HepG2 (cell line): ENCODE data around the gene SPAG8. TPM values are rescaled to one million over a fixed set of nuclear protein-coding genes. Genes with fewer than 3 reads are reported as not detected.
A peak's percentile ranks its signal among the peaks of the same experiment; 100 is the strongest.

Experiments used
- ATAC-seq: fragments of 200-7000 bp; cut with Tn5 transposase; 3 replicates; pipeline ENCODE4 v1.9.1; 2020; ENCODE audit warnings: mild to moderate bottlenecking, moderate library complexity
- BruUV-seq: library from RNA; stranded (reverse); fragments of 400-500 nt; replicated peaks from 2 replicates; lab custom pipeline; 2021; lab: Mats Ljungman, UMichigan
- CTCF ChIA-PET: fragments of 300-600 bp; formaldehyde crosslinking; extraction: SDS; loops from one replicate; lab custom pipeline; 2021; ENCODE audit warnings: low total read pairs, inconsistent platforms, low intra/inter-chr PET ratio; lab: Yijun Ruan, JAX
- POLR2A ChIA-PET: fragments of 350-600 bp; sonication (Branson Sonifier 250); formaldehyde crosslinking; loops from one replicate; lab custom pipeline; 2020; ENCODE audit warnings: antibody characterized with exemption, inconsistent platforms; lab: Yijun Ruan, JAX
- DNase-seq: peaks from one replicate; pipeline ENCODE4 v3.0.0-alpha.2; 2015; ENCODE audit warnings: low spot score
- FAIRE-seq: peaks from 3 replicates; lab custom pipeline; 2011; peaks lifted over from hg19 to GRCh38; lab: Jason Lieb, UNC
- H2AFZ ChIP-seq: one replicate; pipeline ENCODE4 v1.6.1; 2011; ENCODE audit warnings: low read length, inconsistent platforms
- H3K27ac ChIP-seq: fragments of 300-600 bp; 3 replicates; pipeline ENCODE4 v1.8.0; 2011; ENCODE audit warnings: mixed run types, mild to moderate bottlenecking, mixed read lengths, low read length, inconsistent platforms; ENCODE audit not compliant: insufficient read depth; ENCODE audit errors: extremely low read length
- H3K27me3 ChIP-seq, 2 experiments: fragments of 200-600 bp in 1 of 2; 2 replicates in 1 of 2; 3 replicates in 1 of 2; pipeline versions ENCODE4 v1.6.0 to v1.8.0; 2011; ENCODE audit warnings: low read length in 2 of 2, mild to moderate bottlenecking in 2 of 2, moderate library complexity in 2 of 2, inconsistent platforms in 1 of 2; ENCODE audit not compliant: insufficient read depth in 2 of 2, control insufficient read depth in 1 of 2
- H3K36me3 ChIP-seq, 2 experiments: fragments of 200-600 bp in 1 of 2; replicated peaks in 1 of 2; 2 replicates in 1 of 2; 3 replicates in 1 of 2; pipeline versions ENCODE4 v1.5.1 to v1.8.0; 2011; ENCODE audit warnings: low read length in 2 of 2, inconsistent platforms in 1 of 2; ENCODE audit not compliant: insufficient read depth in 2 of 2, control insufficient read depth in 1 of 2
- H3K4me1 ChIP-seq: 2 replicates; pipeline ENCODE4 v1.5.1; 2012; ENCODE audit warnings: low read length, inconsistent platforms; ENCODE audit not compliant: insufficient read depth
- H3K4me2 ChIP-seq: 2 replicates; pipeline ENCODE4 v1.6.0; 2011; ENCODE audit warnings: low read depth, low read length, inconsistent platforms
- H3K4me3 ChIP-seq, 3 experiments: fragments of 200-600 bp in 1 of 3; sonication (generic), shearing (Covaris generic) in 1 of 3; replicated peaks in 1 of 3; 2 replicates each; pipeline ENCODE4 v1.5.1; 2011 to 2016; ENCODE audit warnings: low read length in 3 of 3, inconsistent platforms in 2 of 3, low read depth in 2 of 3, mild to moderate bottlenecking in 2 of 3, control low read depth in 1 of 3, mixed read lengths in 1 of 3; ENCODE audit not compliant: insufficient read depth in 1 of 3
- H3K79me2 ChIP-seq: one replicate; pipeline ENCODE4 v1.6.1; 2011; ENCODE audit warnings: low read length, inconsistent platforms; ENCODE audit not compliant: insufficient read depth
- H3K9ac ChIP-seq: 2 replicates; pipeline ENCODE4 v1.6.0; 2011; ENCODE audit warnings: mild to moderate bottlenecking, low read depth, low read length, inconsistent platforms; ENCODE audit not compliant: insufficient read depth
- H3K9me3 ChIP-seq: 2 replicates; pipeline ENCODE4 v1.5.1; 2012; ENCODE audit warnings: mild to moderate bottlenecking, low read length
- H4K20me1 ChIP-seq: 2 replicates; pipeline ENCODE4 v1.6.0; 2011; ENCODE audit warnings: inconsistent platforms, mild to moderate bottlenecking, low read length, moderate library complexity; ENCODE audit not compliant: insufficient read depth
- ARNT2 ChIP-seq: sonication (generic); formaldehyde crosslinking; IDR thresholded peaks from 2 replicates; pipeline ENCODE4 v1.8.0; 2022; ENCODE audit warnings: mild to moderate bottlenecking, low read depth, missing genetic modification reagents, moderate library complexity
- ATF1 ChIP-seq: IDR thresholded peaks from 2 replicates; pipeline ENCODE4 v1.6.1; 2016; ENCODE audit warnings: mild to moderate bottlenecking, control low read depth
- JDP2 ChIP-seq: sonication (generic); formaldehyde crosslinking; IDR thresholded peaks from 2 replicates; pipeline ENCODE4 v1.8.1; 2022; ENCODE audit warnings: missing genetic modification reagents, borderline replicate concordance
- KAT8 ChIP-seq: IDR thresholded peaks from 2 replicates; pipeline ENCODE4 v1.6.1; 2016; ENCODE audit warnings: missing genetic modification reagents, missing compliant biosample characterization
- RCOR2 ChIP-seq: IDR thresholded peaks from 2 replicates; pipeline ENCODE4 v1.6.1; 2016; ENCODE audit warnings: missing biosample characterization, missing genetic modification reagents
- ZBTB37 ChIP-seq: sonication (generic); formaldehyde crosslinking; IDR thresholded peaks from 2 replicates; pipeline ENCODE4 v1.4.0; 2020; ENCODE audit warnings: mild to moderate bottlenecking, missing genetic modification reagents
- ZBTB38 ChIP-seq: sonication (generic); formaldehyde crosslinking; IDR thresholded peaks from 2 replicates; pipeline ENCODE4 v1.5.1; 2020; ENCODE audit warnings: mild to moderate bottlenecking, missing genetic modification reagents
- ZFY ChIP-seq: sonication (generic); formaldehyde crosslinking; IDR thresholded peaks from 2 replicates; pipeline ENCODE4 v1.4.0; 2020; ENCODE audit warnings: missing genetic modification reagents
- ZNF329 ChIP-seq: sonication (generic); formaldehyde crosslinking; IDR thresholded peaks from 2 replicates; pipeline ENCODE4 v1.9.0; 2021; ENCODE audit warnings: low read depth, mild to moderate bottlenecking, missing genetic modification reagents
- ZNF414 ChIP-seq: sonication (generic); formaldehyde crosslinking; IDR thresholded peaks from 2 replicates; pipeline ENCODE4 v1.5.0; 2020; ENCODE audit warnings: missing genetic modification reagents
- ZNF569 ChIP-seq: sonication (generic); formaldehyde crosslinking; IDR thresholded peaks from 2 replicates; pipeline ENCODE4 v1.5.0; 2020; ENCODE audit warnings: mild to moderate bottlenecking, missing genetic modification reagents, moderate library complexity, borderline replicate concordance
- ZNF687 ChIP-seq: sonication (generic); formaldehyde crosslinking; IDR thresholded peaks from 2 replicates; pipeline ENCODE4 v1.5.1; 2020; ENCODE audit warnings: mild to moderate bottlenecking, missing genetic modification reagents, moderate library complexity
- WGBS: methylation state at CpG from one replicate; pipeline ENCODE4 v1.1.6; 2017; ENCODE audit warnings: low lambda C conversion rate; 5-methylcytosine and 5-hydroxymethylcytosine counted together
- in situ Hi-C: cut with HindIII; loops from 2 replicates; pipeline ENCODE4 v1.10.0; 2017; ENCODE audit warnings: low pct_unique_long_range_greater_than_20kb; ENCODE audit not compliant: extremely low pct_ligation_motif_present
- intact Hi-C: fragments of 100-400 bp; cut with micrococcal nuclease; formaldehyde crosslinking; loops from one replicate; pipeline ENCODE4 v1.10.0; 2022; ENCODE audit not compliant: unreplicated experiment
- polyA plus RNA-seq, 8 experiments: library from polyadenylated mRNA; depleted of rRNA in 3 of 8; stranded (reverse) in 7 of 8; unstranded in 1 of 8; fragments of >200 nt; fragmentation: Illumina TruSeq in 4 of 8; extraction: Trizol in 4 of 8; gene quantifications; 2 replicates each; pipeline versions ENCODE4 v1.2.1 to v1.2.3, GENCODE V29; 2011 to 2016; ENCODE audit warnings: low read depth in 4 of 8, missing spikeins in 1 of 8, mixed read lengths in 1 of 8; ENCODE audit not compliant: insufficient read depth in 1 of 8
- total RNA-seq, 5 experiments: library from RNA; depleted of rRNA; stranded (reverse); fragments of >200 nt; fragmentation: Illumina TruSeq; extraction: Trizol; gene quantifications; 2 replicates each; pipeline ENCODE4 v1.2.3, GENCODE V29; 2016; ENCODE audit warnings: low read depth in 1 of 5
- TF ChIP-seq, protein P1 (sequence below): sonication (generic); formaldehyde crosslinking; IDR thresholded peaks from 2 replicates; pipeline ENCODE4 v1.4.0; 2020; ENCODE audit warnings: low read depth, mild to moderate bottlenecking, missing genetic modification reagents

Gene SPAG8
- total and polyA plus RNA-seq, 2 of the 13 experiments (the other 11 are each of a cell fraction or from before 2014, with no cell fraction given): 0.18 to 0.27 TPM

- TF ChIP-seq, protein P1, sequence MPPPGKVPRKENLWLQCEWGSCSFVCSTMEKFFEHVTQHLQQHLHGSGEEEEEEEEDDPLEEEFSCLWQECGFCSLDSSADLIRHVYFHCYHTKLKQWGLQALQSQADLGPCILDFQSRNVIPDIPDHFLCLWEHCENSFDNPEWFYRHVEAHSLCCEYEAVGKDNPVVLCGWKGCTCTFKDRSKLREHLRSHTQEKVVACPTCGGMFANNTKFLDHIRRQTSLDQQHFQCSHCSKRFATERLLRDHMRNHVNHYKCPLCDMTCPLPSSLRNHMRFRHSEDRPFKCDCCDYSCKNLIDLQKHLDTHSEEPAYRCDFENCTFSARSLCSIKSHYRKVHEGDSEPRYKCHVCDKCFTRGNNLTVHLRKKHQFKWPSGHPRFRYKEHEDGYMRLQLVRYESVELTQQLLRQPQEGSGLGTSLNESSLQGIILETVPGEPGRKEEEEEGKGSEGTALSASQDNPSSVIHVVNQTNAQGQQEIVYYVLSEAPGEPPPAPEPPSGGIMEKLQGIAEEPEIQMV (CRISPR knock-in tag): no peak
- TF ChIP-seq ARNT2 (CRISPR knock-in tag) (no peak), ZNF414 (CRISPR knock-in tag) (no peak), ZNF329 (CRISPR knock-in tag) (no peak), RCOR2 (CRISPR knock-in tag) (no peak)
Observed at GRCh38 chr9:35806101-35806500, 6.0 kb downstream of the SPAG8 start (continued).

DNA sequence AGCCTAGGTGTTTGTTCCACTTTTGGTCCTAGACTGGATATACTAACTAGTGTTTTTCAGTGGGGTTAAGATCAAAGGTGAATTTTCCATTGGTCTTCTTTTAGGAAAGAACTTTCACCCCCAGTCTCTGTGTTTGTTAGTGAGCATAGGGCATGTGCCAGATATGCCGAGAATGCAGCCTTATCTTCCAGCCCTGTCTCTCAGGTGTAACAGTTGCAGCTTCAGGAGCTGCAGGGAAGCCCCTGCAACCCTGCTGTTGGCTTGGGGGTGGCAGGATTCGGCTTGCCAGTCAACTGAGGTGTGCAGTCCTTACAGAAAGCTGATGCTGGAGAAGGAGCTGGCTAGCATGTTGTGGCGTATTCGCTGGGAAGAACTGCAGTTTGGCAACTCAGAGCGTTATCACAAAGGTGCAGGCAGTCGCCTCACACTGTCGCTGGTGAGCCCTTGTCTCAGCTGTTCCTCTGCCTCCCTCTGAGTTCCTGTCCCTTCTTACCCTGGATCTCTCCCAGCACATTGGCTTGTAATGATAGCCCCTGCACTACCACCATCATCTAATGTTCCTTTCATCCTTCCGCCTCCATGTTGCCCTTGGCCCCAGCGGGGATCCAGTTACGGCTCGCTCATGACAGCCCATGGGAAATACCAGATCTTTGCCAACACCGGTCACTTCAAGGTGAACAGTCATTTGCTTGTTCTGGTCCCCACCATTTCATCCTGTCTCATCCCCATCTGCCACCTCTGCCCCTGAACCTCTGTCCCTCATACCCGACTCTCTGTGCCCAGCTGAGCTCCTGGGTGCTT, 10.5 kb downstream of the SPAG8 start:
- no peak overlapping the region for H2AFZ ChIP-seq
- peak; percentile 56 for DNase-seq
- 67% methylated on average over 11 of the region's 13 CpGs for WGBS
- no peaks in the 10 kb centered on the region for H4K20me1 ChIP-seq
- peak overlapping the region; percentile 59 for H3K4me2 ChIP-seq
- intact Hi-C loops (no loop called here), in situ Hi-C loops (no loop called here)
- ATAC-seq: peak; percentile 94
- CTCF ChIA-PET: no interaction called here
- H3K4me3 ChIP-seq: peak overlapping the region in 1 of 3 experiments; percentile 15; a peak in 2 of 6 replicates
- no peaks in the 10 kb centered on the region for H3K27me3 ChIP-seq
- H3K79me2 ChIP-seq: no peaks in the 10 kb centered on the region
- peaks cover 27% of the 10 kb centered on the region for H3K4me1 ChIP-seq
- H3K9me3 ChIP-seq: no peaks in the 10 kb centered on the region
- POLR2A ChIA-PET: interaction anchor here (0.9 to 2.4 kb wide), 4 partner anchors 11 to 119 kb away, joined by 3 to 13 read pairs (median 4); partner anchors contain the start of genes GBA2, HINT2, RGP1 and SPAG8
- peak; percentile 73 for FAIRE-seq
- peaks cover 0 to 2% of the 10 kb centered on the region in 2 experiments; a peak in 2 of 5 replicates for H3K36me3 ChIP-seq
- H3K27ac ChIP-seq: peak overlapping the region; percentile 69
- H3K9ac ChIP-seq: 0 out of 2 replicates have a peak overlapping the region, but pooled peaks have one; percentile 32
- no TSS peak for BruUV-seq
- TF ChIP-seq ZBTB38 (CRISPR knock-in tag) (peak; percentile 41; the same call in 1 of the 2 replicates), JDP2 (CRISPR knock-in tag) (no peak), ZFY (CRISPR knock-in tag) (no peak), ZNF569 (CRISPR knock-in tag) (no peak), ZBTB37 (CRISPR knock-in tag) (0 out of 2 replicates have a peak, but pooled peaks have one; percentile 32), KAT8 (CRISPR knock-in tag) (no peak), ZNF687 (peak; percentile 58), ATF1 (CRISPR knock-in tag) (no peak)
